HT1080 (cell line): ENCODE measurements around the gene MACIR. TPM values are rescaled to one million over a fixed set of nuclear protein-coding genes. Genes with fewer than 3 reads are reported as not detected.

Experiments
- DNase-seq: peaks from one replicate; pipeline ENCODE4 v3.0.0-alpha.2; 2015; ENCODE audit warnings: low read depth
- total RNA-seq: library from RNA; depleted of rRNA; stranded (reverse); fragments of >200 nt; shearing (Covaris generic); gene quantifications from 2 replicates; pipeline ENCODE4 v1.2.3, GENCODE V29; 2014; rRNA removed

MACIR gene
- total RNA-seq, 1 experiment from 2014 or later, result 26.7 TPM

DNA sequence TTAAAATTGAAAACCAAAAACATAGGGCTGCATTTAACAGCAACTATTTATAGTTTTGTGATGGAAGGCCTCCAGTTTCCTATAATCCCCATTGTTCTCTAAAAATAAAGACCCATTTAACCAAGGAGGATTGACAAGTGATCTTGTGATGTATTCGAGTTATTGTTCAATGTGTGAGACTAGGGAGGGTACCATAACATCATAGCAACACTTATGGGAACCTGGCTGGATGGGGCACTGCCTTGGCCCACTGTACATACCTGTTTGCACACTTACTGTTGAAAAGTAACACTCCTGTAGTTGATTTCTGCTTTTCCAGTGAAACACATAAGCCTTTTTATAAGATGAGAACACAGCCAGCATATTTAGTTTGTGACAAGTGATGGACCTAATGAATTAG lies 32.3 kb downstream of the MACIR start:
- no peak for DNase-seq

DNA sequence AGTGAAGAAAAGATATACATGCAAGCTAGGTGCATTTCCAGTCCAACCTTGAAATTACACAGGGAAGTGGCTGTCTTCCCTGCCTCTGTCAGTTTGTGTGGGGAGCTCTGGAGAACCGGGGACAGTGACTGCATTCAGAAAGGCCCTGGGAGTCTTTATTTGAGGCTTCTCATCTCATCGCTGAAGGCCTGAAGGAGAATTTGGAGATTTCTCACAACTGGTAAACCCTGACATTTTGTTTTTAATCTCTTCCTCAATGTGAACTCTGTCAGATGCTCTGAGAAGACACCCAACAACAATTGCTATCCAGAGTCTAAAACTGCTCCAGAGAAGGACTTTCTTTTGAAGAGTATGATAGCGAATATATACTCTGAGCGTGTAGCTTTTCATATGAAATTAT lies 33.0 kb downstream of the MACIR start:
- no peak for DNase-seq

DNA sequence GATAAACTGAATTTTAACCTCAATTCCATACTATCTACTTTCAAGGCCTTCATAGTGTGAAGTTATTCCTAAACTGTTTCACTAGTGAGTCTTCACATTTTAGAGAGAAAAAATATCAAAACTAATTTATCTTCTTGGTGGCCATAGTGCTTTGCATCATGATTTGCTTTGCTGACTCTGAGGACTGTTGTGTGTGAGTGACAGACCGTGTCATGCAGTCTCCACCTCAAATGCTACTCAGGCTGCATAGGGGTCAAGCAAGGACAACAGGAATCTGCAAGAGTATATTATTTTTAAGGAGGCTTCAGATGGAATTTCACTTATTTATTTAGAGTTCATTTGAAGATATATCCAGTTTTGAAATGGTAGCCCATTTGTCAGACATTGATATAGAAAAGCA lies 34.5 kb downstream of the MACIR start:
- DNase-seq, result no peak

DNA sequence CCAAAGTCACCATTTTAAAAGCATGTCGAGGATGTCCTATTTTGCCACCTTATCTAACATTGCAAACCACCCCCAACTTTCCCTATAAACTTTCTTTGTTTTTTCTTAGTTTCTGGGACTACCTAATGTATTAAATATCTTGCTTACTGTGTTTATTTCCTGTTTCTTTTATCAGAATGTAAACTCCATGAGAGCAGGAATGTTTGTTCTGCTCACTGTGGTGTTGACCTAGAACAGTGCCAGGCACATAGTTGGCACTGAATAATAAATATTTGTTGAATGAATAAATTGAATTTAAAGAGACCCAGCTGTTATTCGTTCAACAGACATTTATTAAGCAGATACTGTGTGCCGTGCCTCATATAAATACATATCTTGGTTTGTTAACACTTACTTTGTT lies 35.2 kb downstream of the MACIR start:
- no peak for DNase-seq

DNA sequence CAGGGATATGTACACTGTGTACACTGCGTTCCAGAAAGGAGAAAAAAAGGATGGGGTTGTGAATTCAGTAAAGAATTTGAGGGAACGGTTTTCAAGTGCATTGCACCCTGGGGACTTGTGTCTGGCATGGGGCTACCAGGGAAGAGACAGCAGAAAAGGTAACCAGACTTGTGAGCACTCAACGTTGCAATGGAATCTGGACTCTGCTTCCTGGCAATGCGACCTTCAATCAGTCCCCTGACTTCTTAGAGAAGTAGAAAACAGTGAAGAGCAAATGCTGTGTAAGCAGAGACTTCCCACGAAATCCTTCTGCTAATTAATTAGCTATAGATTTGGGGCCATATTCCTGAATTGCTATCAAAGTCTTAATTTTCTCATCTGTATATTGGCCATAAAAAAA lies 36.3 kb downstream of the MACIR start:
- no peak for DNase-seq

DNA sequence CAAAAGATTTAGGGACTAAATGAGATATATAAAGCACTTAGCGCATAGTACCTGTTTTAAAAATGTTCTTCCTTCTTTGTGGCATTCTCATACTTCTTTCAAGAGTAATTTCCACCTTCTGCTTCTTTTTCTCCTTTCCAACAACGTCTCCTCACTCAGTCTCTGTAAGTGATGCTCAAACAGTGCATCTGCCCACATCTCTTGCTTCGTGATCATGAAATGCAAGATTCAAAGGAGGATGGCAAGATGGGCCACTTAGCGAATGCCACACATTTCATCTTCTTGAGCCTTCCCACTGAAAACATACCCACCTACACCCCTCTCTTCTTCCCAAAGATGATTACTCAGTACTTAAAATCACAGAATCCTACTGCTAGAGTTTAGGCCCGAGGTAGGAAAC lies 36.9 kb downstream of the MACIR start:
- no peak for DNase-seq

DNA sequence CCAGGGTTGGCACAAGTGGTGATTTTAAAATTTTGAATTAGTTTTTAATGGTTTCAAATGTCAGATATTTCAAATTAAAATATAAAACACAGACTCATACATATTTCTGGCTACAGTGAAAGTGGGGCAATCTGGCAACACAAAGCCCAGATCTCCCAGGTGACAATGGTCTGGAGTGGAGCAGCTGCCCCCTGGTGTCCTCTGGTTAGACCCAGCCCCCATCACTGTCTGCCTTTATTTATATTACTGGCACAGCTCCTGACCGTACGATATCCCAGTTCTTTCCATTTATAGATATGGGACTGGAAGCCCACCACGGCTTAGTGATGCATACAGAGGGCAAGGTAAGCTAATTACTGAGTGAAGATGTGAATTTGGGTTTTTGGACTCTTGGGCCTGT lies 37.3 kb downstream of the MACIR start:
- DNase-seq, result no peak

DNA sequence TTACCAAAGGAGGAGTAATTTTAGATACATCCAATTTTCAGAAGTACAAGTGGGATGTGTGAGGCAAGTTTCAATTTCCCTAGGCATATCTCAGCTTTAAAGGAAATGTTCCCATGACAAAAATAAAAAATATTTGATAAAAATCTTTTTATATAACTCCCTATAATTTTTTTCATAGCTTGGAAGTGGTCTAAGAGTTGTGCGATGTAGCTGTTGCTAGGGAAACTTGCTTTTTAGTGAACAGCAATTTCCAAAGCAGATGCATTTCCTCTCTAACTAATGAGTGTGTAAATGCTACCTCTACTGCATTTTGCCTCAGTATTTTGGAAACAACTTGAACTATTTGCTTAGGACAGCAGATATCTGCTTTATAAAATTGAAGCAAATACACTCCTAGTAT lies 39.6 kb downstream of the MACIR start:
- DNase-seq, result no peak

DNA sequence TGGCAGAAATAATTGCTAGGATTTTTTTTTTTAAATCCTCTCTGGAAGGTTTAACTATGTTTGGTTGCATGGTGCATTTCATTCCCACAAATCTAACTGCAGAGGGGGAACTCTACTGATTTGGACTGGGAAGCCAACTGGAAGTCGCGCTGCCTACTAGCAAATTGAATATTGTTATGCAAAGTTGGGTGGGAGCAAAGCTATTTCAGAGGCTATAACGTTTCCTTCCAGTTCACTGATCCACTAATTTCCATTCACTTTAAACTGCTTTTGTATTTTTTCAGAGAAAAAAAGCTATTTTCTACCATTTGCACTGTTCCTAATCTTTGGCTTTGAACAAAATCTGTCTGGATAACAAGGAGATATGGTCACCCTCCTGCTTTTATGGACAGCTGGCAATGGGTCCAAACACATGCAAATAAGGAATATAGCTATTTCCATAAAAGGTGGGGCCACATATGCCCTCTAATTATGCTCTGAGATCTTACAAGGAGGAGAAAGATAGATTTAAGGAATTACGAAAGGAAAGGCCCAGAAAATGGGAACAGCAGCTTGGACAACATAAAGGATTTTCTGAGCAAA lies 40.1 kb downstream of the MACIR start:
- DNase-seq, result no peak

DNA sequence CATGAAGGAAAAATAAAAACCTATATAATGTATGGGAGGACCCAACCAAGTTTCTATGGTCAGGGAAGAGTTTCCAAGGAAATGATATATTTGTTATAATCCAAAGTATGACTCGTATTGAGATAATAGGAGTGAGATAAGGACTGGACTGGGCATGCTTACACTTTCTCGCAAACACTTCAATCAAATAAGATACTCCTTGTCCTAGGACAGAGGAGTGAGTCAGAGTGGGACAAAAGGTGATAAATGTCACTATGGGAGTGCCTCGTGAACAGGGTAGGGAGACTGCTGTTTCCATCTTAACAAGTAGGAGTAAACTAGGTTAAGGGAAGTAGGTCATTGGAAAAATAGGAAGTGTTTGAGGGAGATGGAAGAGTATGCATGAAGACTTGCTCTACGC lies 47.2 kb downstream of the MACIR start:
- peak; percentile 10 for DNase-seq

DNA sequence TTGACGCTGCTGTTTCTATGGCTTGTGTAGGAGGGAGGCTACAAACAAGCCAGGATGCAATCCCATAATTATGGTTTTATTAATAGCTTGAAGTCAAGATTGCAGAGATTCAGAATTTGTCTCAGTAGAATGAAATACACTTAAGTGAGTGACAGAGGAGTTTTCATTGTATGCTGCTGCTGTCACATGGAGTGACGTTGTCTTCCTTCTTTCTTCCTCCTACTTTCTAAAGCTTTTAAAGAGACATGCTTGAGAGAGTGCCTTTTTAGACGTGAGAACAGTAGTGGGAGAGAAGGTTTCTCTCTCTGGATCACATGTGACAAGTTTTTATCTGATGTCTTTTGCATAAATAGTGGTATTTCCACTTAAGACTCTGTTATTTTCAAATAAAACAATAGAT lies 48.9 kb downstream of the MACIR start:
- no peak for DNase-seq

DNA sequence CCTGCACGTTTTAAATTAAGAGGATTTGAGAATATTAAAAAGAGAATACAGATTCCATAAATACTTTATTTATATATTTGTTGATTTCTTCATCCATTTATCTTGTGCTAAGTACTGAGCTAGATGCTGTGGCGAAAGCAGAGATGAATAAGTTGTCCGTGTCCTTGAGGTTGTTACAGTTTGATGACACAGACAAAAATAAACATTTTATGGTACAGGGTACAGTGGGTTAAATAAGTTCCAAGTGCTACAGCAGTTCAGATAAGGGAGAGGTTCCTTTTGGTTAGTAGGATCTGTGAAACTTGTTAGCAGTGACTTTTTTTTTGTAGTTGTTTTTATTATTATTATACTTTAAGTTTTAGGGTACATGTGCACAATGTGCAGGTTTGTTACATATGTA lies 50.2 kb downstream of the MACIR start:
- DNase-seq, result no peak

DNA sequence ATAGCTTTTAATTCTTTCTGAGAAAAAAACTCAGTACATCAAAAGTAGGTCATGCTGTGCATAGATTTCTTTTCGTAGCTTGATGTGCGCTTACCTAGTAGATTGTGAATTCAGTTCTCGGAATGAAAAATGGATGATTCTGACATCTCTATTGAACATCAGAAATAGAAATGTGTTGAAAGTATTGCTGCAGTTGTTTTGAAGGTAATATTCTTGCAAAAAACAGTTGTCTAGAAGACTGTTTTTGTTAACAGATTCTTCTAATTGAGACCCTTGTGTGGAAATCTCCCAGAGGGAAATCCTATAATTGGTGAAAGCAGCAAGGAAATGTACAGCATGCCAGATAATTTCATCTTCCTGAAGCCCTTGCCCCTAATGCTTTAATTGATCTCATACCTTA lies 54.5 kb downstream of the MACIR start:
- no peak for DNase-seq

DNA sequence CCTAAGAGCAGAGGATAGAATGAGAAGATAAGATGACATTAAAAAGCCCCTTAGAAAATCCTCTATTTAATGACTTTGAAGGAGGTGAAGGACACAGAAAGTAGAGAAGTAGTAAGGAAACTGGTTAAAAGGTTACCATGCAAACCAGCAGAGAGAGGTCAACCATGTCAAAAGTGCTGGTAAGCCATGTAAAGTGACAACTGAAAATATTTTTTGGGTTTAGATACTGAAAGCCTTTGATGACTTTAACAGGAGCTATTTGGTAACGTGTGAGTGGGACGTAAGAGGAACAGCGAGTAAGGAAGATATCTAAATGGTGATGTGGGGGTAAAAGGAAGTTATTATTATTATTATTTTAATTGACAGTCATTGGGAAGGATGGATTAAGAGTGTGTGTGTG lies 56.9 kb downstream of the MACIR start:
- no peak for DNase-seq

DNA sequence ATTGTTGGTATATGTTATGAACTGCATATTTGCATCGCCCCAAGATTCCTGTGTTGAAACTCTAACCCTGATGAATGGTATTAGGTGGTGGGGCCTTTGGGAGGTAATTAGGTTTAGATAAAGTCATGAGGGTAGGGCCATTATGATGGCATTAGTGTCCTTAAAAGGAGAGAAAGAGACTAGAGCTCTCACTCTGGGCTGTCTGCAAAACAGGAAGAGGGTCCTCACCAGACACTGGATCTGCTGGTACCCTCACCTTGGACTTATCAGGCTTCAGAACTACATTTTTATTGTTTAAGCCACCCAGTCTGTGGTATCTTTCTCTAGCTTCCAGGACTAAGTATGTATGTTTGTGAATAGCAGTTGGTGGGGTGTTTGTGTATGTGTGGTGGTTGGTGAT lies 68.9 kb downstream of the MACIR start:
- no peak for DNase-seq

DNA sequence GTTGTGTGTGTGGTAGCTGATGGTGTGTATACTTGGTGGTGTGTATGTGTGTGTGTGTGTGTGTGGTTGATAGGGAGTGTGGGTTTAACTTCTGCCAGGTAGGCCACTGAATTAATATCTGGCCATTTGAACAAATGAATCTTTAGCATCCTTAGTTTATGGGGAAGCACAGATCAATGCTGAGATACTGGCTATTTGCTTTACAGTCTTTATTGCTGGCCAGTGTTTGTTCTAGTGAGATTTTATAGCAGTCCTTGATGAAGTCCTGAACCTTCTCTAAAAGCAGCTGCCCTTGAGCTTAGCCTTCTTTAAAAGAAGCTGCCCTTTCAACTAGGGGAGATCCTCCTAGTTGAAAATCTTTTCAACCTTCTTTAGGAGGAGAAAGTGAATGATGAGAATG lies 69.3 kb downstream of the MACIR start:
- DNase-seq, result no peak

Other genes with a start within 250 kb of the MACIR start
- 6.0 and 8.0 TPM in 2 replicates for gene GIN1, start 138.6 kb upstream of the MACIR start, total RNA-seq
- gene PPIP5K2, start 138.5 kb upstream of the MACIR start, total RNA-seq, result 35.8 and 40.7 TPM in 2 replicates